GM21825 (cell line): ENCODE measurements around the gene ARMC10.
"Not testable (repeated sequence)": the region's sequence is repeated elsewhere in the genome, so short reads cannot be mapped to it uniquely, and the experiment has no call there.

Experiments
- ATAC-seq: cut with Tn5 transposase; IDR thresholded peaks from one replicate; pipeline ENCODE4 v1.9.1; 2021; ENCODE audit warnings: mild to moderate bottlenecking, moderate library complexity; ENCODE audit not compliant: unreplicated experiment

ARMC10 gene

GRCh38 chr7:103074519-103075336 lies at the start of gene ARMC10, which contains the start of gene FBXL13:
Gene ARMC10 (plus strand): TSS chr7:103075140. CDS start chr7:103075273, 133 bp downstream.
Gene FBXL13 (minus strand): TSS chr7:103074796.
- ATAC-seq: peak; percentile 89

GRCh38 chr7:103025341-103025740 lies 49.6 kb upstream of the ARMC10 start:
- no peak for ATAC-seq

DNA sequence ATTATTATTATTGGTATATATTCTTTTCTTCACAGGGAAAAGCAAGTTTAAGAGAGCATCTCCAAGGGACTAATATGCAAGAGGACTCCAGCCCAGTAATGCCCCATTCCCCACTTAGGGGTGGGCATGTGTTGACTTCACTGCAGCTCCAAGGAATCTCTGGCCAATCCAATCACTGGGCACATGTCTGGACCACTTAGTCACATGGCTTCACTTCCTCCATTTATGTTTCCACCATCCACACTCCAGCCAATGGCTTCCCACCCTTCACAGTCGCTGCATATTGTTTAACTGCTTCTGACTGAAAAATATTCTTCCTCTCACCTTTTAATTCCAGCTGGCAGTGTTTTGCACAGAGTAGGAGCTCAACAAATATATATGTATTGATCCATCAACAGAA lies 43.9 kb upstream of the ARMC10 start:
- no peak for ATAC-seq

GRCh38 chr7:103031781-103032180 lies 43.2 kb upstream of the ARMC10 start:
- ATAC-seq: no peak

DNA sequence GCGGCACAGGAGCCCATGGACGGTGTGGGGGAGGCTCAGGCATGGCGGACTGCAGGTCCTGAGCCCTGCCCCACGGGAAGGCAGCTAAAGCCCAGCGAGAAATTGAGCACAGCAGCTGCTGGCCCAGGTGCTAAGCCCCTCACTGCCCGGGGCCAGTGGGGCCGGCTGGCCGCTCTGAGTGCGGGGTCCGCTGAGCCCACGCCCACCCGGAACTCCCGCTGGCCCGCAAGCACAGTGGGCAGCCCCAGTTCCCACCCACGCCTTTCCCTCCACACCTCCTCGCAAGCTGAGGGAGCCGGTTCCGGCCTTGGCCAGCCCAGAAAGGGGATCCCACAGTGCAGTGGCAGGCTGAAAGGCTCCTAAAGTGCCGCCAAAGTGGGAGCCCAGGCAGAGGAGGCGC lies 40.6 kb upstream of the ARMC10 start:
- not testable (repeated sequence) for ATAC-seq

- ATAC-seq: no peak
These were observed 37.5 kb upstream of the ARMC10 start for GRCh38 chr7:103037476-103037822.

DNA sequence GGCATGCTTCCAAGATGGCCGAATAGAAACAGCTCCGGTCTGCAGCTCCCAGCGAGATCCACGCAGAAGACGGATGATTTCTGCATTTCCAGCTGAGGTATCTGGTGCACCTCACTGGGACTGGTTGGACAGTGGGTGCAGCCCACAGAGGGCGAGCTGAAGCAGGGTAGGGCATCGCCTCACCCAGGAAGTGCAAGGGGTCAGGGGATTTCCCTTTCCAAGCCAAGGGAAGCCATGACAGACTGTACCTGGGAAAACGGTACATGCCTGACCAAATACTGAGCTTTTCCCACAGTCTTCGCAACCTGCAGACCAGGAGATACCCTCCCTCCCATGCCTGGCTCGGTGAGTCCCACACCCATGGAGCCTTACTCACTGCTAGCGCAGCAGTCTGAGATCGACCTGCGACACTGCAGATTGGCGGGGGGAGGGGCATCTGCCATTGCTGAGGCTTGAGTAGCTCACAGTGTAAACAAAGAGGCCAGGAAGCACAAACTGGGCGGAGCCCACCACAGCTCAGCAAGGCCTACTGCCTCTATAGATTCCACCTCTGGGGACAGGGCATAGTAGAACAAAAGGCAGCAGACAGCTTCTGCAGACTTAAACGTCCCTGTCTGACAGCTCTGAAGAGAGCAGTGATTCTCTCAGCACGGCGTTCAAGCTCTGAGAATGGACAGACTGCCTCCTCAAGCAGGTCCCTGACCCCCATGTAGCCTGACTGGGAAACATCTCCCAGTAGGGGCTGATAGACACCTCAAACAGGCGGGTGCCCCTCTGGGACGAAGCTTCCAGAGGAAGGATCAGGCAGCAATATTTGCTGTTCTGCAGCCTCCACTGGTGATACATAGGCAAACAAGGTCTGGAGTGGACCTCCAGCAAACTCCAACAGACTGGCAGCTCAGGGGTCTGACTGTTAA lies 36.9 kb upstream of the ARMC10 start:
- not testable (repeated sequence) for ATAC-seq

GRCh38 chr7:103041815-103042214 lies 33.1 kb upstream of the ARMC10 start:
- ATAC-seq: not testable (repeated sequence)

- ATAC-seq: no peak
These were observed 26.1 kb upstream of the ARMC10 start for GRCh38 chr7:103048833-103049232.

- ATAC-seq: no peak
These were observed 23.4 kb upstream of the ARMC10 start for GRCh38 chr7:103051519-103051918.

- not testable (repeated sequence) for ATAC-seq
These were observed 18.9 kb upstream of the ARMC10 start for GRCh38 chr7:103056006-103056405.

GRCh38 chr7:103058122-103058521 lies 16.8 kb upstream of the ARMC10 start:
- ATAC-seq: no peak

- no peak for ATAC-seq
These were observed 15.5 kb upstream of the ARMC10 start for GRCh38 chr7:103059471-103059870.

- no peak for ATAC-seq
These were observed 11.0 kb upstream of the ARMC10 start for GRCh38 chr7:103063895-103064294.

DNA sequence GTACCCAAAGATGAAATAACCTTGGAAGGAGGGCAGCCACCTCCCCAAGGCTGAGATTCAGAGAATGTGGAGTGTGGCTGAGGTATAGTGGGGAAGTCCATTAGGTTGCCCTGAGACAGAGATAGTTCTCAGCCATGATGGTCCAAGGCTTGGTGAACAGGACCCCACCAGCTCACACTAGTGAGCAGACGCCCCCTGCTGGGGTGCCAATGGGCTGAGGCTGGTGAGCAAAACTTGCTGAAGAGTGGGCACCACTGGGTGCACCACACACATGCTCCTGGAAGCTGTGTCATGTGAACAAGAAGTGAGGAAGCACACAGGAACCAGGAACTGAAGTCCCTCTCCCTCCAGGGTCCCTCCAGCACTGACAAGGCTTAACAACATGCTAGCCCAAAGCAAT lies 9.3 kb upstream of the ARMC10 start:
- ATAC-seq: no peak

DNA sequence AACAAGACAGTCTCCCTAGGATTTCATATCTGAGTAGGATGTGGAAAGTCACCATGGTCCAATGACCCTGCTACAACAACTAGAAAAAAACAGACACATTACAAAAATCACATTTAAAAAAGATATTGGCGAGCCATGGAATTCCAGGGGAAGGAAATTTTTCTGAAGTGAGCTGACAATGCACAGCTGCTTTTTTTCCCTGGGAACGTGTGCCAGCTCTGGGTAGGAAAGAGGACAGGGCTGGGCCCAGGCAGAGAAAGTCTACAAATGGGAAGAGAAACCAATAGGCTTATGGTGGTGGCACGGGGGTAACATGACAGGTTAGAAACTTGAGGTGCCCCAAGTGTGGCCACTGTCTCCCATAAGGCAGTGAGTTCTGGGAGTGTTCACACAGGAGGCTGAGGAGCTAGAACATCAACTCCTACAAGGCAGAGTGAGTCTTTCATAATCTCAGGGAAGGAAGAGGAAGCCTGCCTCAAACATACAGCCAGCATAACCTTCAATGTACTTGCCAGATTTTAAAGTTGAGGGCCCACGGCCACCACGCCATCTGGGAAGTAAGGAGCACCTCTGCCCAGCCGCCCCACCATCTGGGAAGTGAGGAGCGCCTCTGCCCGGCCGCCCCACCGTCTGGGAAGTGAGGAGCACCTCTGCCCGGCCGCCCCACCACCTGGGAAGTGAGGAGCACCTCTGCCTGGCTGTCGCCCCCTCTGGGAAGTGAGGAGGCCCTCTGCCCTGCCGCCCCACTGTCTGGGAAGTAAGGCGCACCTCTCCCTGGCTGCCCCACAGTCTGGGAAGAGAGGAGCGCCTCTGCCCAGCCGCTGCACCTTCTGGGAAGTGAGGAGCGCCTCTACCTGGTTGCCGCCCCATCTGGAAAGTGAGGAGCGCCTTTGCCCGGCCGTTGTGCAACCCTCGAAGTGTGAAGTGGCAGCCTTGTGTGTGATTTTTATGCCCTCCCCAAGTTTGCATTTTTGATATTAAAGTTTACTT lies 6.2 kb upstream of the ARMC10 start:
- no peak for ATAC-seq

DNA sequence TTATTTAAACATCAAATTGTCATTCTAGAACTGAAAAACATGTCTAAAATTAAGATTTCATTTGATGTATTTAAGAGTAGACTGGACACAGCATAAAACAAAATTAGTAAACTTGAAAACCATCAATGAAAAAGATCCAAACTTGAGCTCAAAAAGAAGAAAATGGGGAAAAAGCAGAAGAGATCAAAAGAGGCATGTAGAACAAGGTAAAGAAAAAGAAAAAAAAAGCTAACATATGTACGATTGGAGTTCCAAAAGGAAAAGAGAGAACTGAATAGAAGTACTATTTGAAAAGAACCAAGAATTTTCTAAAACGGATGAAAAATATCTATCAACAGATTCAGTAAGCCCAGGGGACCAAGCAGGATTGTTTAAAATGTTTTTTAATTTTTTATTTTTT lies 3.9 kb upstream of the ARMC10 start:
- ATAC-seq: no peak

DNA sequence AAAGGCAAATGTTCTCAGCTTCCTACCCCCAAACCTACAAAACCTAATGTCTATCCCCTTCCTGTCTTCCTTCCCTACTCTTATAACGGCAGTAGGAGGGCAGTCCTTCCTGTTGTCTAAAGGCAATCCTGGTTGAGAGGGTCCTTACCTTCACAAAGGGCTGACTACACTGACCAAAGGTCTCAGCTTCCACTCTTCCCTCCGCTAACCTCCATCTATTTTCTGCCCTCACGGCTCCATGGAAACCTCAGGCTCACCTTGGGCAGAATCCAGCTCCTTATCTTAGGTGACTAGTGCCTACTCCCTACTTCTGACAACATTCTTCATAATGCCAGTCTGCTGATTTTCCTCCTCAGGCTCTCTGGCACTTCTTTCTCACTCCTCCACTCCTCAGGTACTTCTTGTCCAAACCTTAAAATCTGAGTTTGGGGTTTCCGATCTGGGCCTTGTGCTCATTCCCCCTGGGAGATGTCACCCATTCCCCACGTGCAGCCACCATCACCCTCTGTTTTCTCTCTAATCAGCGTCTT lies 886 bp upstream of the ARMC10 start:
- ATAC-seq: no peak

GRCh38 chr7:103075337-103075918 lies 488 bp downstream of the ARMC10 start:
- peak; percentile 43 for ATAC-seq

GRCh38 chr7:103076764-103077163 lies 1.8 kb downstream of the ARMC10 start:
- no peak for ATAC-seq
